Spinal cord (tissue), 10 donors: ENCODE measurements around the gene TCF7L2. TPM values are rescaled to one million over a fixed set of nuclear protein-coding genes. Genes with fewer than 3 reads are reported as not detected.
"Not testable (repeated sequence)": the region's sequence is repeated elsewhere in the genome, so short reads cannot be mapped to it uniquely, and the experiment has no call there.

Experiments used
- DNase-seq, 6 donors: peaks; one replicate each; pipeline versions ENCODE4 v3.0.0 to v3.0.0-alpha.2; 2013 to 2015; ENCODE audit warnings: low spot score in 6 of 6, low read depth in 4 of 6
- H3K27ac ChIP-seq: one replicate; pipeline ENCODE4 v1.5.1; 2013; ENCODE audit warnings: low read depth, low read length, control low read depth
- H3K27me3 ChIP-seq: one replicate; pipeline ENCODE4 v1.6.1; 2013; ENCODE audit warnings: low read length; ENCODE audit not compliant: control insufficient read depth, insufficient read depth
- H3K36me3 ChIP-seq: one replicate; pipeline ENCODE4 v1.6.1; 2013; ENCODE audit warnings: low read length; ENCODE audit not compliant: control insufficient read depth, insufficient read depth
- H3K4me1 ChIP-seq: one replicate; pipeline ENCODE4 v1.6.1; 2013; ENCODE audit warnings: low read length; ENCODE audit not compliant: control insufficient read depth, insufficient read depth
- H3K4me3 ChIP-seq: one replicate; pipeline ENCODE4 v1.5.1; 2013; ENCODE audit warnings: low read depth, low read length, control low read depth
- H3K9me3 ChIP-seq: one replicate; pipeline ENCODE4 v1.6.1; 2013; ENCODE audit warnings: low read length; ENCODE audit not compliant: control insufficient read depth, insufficient read depth
- WGBS: methylation state at CpG from one replicate; pipeline ENCODE4 v1.1.5; 2013; ENCODE audit warnings: missing lambda C conversion rate; ENCODE audit not compliant: insufficient coverage; 5-methylcytosine and 5-hydroxymethylcytosine counted together
- polyA plus RNA-seq, 2 donors: library from polyadenylated mRNA; unstranded; fragments of 120-200 nt; gene quantifications; one replicate each; pipeline ENCODE4 v1.2.1, GENCODE V29; 2013; ENCODE audit not compliant: insufficient read length in 2 of 2
- total RNA-seq, 2 donors: library from RNA; depleted of rRNA in 1 of 2; stranded (reverse); fragments of 120-200 nt in 1 of 2; fragments of >200 nt in 1 of 2; gene quantifications; one replicate each; pipeline versions ENCODE4 v1.2.3 to v1.2.4, GENCODE V29; 2013 to 2014
- donor health status: healthy.

Gene TCF7L2
- total and polyA plus RNA-seq, 4 donors = 12.9 to 75.5 (median 36.6) TPM

DNA sequence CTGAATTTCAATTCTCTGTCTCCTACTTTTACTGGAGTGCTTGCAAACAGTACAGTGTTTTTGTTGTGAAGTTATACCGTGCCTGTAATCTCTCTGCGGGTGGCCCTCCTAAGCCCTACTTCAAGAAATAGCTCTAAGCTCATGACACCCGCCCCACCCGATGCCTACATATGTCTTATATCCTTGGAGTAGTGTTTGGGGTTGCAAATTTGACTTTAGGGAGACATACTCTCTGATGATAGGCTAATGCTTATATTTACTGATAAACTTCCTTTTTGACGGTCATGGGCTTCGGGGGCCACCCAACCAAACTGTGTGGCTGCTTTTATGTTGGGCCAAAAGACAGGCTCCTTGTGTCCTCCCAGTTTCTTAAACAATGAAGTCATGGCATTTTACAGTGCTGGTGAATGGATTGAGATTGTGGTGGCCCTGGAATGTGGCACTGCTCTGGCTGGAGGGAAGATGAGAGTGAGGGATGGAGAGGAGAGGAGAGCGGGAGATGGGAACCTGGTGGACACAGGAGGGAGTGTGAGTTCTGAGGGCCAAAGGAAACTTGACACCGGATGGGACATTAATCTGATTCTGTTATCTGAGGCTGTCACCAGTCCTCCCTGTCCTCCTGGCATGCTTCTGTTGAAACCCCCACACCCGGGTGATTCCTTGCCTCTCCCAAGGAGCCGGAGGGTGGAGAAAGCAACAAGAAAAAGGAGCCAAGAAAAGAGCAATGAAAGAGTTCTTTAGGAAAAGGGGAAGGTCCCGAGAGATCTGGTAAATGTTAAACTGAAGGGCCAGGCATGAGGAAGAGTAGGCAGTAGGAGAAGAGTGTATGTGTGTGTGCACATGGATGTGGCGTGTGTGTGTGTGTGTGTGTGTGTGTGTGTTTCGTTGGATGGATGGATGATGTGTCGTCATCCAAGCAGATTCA is 113.3 kb downstream of the TCF7L2 start:
- Histone ChIP-seq H3K27ac (no peak overlapping the region), H3K27me3 (no peaks in the 10 kb centered on the region), H3K4me1 (peaks cover 34% of the 10 kb centered on the region), H3K36me3 (no peaks in the 10 kb centered on the region), H3K9me3 (no peaks in the 10 kb centered on the region), H3K4me3 (no peak overlapping the region)
- WGBS = 64% methylated on average over 8 of the region's 14 CpGs
- DNase-seq = no peak

DNA sequence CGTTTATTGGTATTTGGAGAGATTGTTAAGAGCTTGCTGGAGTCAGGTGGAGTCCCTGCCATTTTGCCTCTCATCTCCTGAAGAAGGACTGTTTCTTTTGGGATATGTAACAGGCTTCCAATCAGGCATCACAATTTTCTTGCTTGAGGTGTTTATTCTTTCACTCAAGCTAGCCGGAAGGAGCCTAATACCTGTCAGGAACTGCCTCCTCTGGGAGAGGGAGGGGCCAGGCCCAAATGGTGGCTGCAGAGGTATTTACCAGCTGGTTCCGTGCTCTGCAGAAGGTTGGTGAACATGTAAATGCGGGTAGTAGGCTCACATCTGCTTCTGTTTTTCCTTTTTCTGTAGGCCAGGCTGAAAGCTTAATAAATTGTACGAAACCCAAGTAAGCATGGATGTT is 114.0 kb downstream of the TCF7L2 start:
- Histone ChIP-seq H3K27me3 (no peaks in the 10 kb centered on the region), H3K36me3 (peaks cover 2% of the 10 kb centered on the region), H3K4me3 (no peak overlapping the region), H3K4me1 (peaks cover 34% of the 10 kb centered on the region), H3K27ac (no peak overlapping the region), H3K9me3 (no peaks in the 10 kb centered on the region)
- DNase-seq = no peak
- WGBS = 92% methylated on average over 2 of the region's 5 CpGs

DNA sequence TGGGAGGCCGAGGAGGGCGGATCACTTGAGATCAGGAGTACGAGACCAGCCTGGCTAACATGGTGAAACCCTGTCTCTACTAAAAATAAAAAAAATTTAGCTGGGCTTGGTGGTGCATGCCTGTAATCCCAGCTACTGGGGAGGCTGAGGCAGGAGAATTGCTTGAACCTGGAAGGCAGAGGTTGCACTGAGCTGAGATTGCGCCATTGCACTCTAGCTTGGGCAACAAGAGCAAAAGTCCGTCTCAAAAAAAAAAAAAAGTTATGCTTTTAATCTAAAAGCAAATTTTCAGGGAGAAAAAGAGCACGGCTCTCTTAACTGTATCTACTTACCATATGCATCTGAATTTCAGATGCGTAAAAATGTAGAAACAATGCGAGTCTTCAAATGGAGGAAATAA is 116.1 kb downstream of the TCF7L2 start:
- not testable (repeated sequence) for H3K9me3 ChIP-seq, H3K4me3 ChIP-seq, H3K27me3 ChIP-seq, H3K27ac ChIP-seq, DNase-seq, H3K36me3 ChIP-seq
- peaks cover 25% of the 10 kb centered on the region for H3K4me1 ChIP-seq
- WGBS = 100% methylated on average over 2 of the region's 8 CpGs

DNA sequence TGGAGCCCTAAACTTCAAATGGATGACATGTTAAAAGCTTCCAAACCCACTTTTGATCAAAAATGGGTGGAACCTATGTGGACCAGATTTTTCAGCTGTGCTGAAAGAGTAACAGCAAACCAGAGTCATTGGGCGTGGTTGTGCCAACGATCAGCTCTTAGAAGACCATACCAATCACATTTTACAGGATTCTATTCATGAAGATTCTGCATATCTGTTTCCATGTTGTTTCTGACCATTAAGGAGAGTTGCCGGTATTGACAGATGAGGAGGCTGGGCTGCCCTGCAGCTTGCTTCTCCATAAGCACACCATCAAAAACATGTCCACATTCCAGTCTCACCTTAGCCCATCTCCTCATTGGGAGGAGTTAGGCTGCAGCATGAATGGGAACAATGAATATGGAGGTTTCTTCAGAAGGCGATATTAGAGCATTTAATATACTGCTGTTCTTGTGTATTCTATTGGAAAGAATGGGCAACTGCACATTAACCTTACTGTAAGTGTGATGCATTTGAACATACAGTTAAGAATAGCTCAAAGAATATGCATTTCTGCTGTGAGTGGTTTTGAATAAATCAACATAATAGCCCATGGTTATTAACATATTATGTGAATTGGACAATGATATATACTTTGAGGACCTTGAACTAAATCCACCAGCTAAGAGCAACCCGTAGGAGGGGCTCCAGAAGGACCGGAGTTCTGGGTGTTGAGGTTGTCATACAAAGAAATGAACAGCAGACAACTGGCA is 116.7 kb downstream of the TCF7L2 start:
- WGBS = no CpG with 5 or more reads among the region's 6 CpGs
- Histone ChIP-seq H3K4me1 (peaks cover 24% of the 10 kb centered on the region), H3K27ac (no peak overlapping the region), H3K36me3 (peaks cover 4% of the 10 kb centered on the region), H3K9me3 (no peaks in the 10 kb centered on the region), H3K4me3 (no peak overlapping the region), H3K27me3 (no peaks in the 10 kb centered on the region)
- DNase-seq = no peak

DNA sequence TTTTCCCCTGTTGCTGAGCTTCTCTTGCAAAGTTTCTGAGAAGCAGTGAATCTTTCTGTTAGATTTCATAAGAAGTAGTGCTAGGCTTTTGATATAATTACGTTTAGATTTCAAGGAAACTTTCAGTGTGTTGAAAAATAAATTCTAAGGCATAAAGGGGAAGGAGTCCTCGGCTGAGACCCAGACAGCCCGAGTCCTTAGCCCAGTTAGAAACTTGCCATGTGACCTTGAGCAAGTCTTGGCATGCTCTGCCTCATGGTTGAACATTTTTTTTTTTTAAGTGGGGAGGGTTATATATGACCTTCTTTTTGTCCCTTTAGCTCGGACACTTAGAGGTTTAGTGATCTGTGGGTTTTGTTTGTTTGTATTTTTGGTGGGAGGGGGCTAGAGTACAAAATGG is 117.5 kb downstream of the TCF7L2 start:
- no peak for DNase-seq
- peaks cover 24% of the 10 kb centered on the region for H3K4me1 ChIP-seq
- H3K4me3 ChIP-seq = no peak overlapping the region
- no peaks in the 10 kb centered on the region for H3K9me3 ChIP-seq
- WGBS = 96% methylated on average over 3 of the region's 4 CpGs
- H3K27ac ChIP-seq = no peak overlapping the region
- peaks cover 7% of the 10 kb centered on the region for H3K36me3 ChIP-seq
- no peaks in the 10 kb centered on the region for H3K27me3 ChIP-seq

DNA sequence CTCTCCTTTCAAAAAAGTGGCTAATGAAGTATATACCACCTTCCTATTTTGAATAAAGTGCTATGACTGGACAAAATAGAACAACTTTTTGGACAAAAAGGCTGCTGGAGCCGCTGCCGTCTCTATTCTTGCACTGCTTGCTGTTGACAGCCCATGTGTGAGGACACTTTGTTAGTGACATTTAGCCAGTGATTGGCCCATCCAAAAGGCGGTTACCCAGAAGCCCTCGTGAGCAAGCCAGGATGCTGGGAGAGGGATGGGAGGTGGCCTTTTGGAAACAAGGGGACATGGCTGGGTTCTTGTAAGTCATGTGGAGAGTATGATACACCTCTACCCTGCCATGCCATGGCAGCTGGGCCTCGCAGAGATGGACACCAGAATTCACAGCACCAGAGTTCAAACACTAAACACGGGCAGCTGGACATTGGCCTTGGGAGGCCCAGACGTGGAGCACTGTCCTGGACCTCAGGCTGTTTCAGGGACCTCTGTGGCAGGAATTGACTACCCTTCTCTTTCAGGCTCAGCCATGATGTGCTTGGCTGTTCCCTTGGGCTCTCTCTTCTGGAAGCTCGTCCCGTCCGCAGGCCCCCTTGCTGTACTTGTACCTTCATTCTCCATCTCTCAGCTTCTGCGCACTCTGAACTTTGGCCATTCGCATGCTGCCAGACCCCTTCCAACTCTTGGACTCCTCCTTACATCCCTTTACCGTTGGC is 118.3 kb downstream of the TCF7L2 start:
- no peak for DNase-seq
- H3K4me1 ChIP-seq = peaks cover 21% of the 10 kb centered on the region
- no peak overlapping the region for H3K27ac ChIP-seq
- H3K36me3 ChIP-seq = peaks cover 7% of the 10 kb centered on the region
- H3K27me3 ChIP-seq = no peaks in the 10 kb centered on the region
- H3K4me3 ChIP-seq = no peak overlapping the region
- H3K9me3 ChIP-seq = no peaks in the 10 kb centered on the region
- WGBS = 97% methylated on average over 12 of the region's 13 CpGs

DNA sequence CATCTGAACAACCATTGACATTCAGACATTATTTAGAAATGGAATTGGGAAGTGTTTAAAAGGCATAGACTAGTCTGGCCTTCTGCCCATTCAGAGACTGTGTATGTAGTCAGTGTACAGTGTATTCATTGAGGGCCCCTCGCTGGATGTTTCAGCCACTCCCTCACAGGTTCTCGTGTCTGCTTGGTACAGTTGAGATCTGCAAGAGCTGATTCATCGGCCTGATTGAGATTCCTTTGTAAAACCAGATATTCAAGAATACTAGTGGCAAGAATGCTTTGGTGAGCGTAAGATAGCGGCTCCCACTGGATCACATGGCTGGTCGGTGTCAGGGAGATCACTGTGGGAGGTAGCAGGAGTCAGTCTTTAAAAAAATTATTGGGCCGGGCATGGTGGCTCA is 119.5 kb downstream of the TCF7L2 start:
- peaks cover 7% of the 10 kb centered on the region for H3K36me3 ChIP-seq
- no peaks in the 10 kb centered on the region for H3K9me3 ChIP-seq
- 88% methylated on average over 7 of the region's 7 CpGs for WGBS
- peaks cover 22% of the 10 kb centered on the region for H3K4me1 ChIP-seq
- H3K4me3 ChIP-seq = no peak overlapping the region
- no peak overlapping the region for H3K27ac ChIP-seq
- no peak for DNase-seq
- no peaks in the 10 kb centered on the region for H3K27me3 ChIP-seq

DNA sequence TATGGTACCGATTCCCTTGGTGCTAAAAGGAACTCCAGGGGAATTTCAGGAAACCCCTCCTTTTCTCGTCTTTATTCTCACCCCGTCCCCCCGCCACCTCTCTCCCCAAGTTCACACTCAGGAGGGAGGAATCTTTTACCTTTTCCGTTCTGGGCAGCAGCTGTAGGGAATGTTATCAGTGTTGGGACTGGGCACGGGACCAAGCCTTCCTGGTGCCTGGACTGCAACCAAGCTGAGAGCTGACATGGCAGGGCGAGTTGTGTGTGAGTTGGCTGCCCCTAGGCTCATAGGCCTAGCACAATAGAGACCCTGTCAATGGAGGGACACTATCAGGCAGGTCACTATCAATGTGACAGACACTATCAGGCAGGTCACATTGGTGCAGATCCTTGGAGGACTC is 121.4 kb downstream of the TCF7L2 start:
- Histone ChIP-seq H3K9me3 (no peaks in the 10 kb centered on the region), H3K27ac (no peak overlapping the region), H3K4me1 (peaks cover 23% of the 10 kb centered on the region), H3K4me3 (no peak overlapping the region), H3K36me3 (peaks cover 7% of the 10 kb centered on the region), H3K27me3 (no peaks in the 10 kb centered on the region)
- WGBS = 25% methylated on average over 3 of the region's 7 CpGs
- DNase-seq = peak in 1 of 6 donors; percentile 61

DNA sequence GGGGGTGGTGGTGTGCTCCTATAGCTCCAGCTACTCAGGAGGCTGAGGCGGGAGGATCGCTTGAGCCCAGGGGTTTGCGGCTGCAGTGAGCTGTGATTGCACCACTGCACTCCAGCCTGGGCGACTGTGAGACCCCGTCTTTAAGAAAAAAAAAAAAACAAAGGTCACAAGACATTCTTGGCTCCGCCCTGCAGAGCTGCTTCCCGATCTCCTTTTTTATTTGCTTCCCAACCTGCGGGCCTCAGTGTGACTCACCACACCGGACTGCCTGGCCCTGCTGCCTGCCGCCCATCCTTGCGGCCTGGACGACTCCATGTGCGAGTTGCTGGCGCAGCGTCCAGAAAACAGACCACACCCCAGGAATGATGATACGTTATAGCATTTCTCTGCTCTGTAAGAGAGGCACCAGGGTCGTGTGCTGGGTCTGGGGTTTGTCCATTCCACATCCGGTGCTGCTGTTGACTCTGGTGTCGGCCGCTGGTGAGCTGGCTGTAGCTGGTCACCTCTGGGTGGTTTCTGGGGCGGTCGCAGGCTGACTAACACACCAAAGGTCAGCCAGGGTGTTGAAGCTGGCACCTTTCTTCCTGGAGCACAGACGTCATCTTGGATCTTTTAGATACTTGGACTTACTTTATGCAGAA is 123.6 kb downstream of the TCF7L2 start:
- no peak for DNase-seq
- Histone ChIP-seq H3K4me1 (peaks cover 19% of the 10 kb centered on the region), H3K27me3 (no peaks in the 10 kb centered on the region), H3K36me3 (peaks cover 7% of the 10 kb centered on the region), H3K27ac (no peak overlapping the region), H3K4me3 (no peak overlapping the region), H3K9me3 (no peaks in the 10 kb centered on the region)
- WGBS = 78% methylated on average over 20 of the region's 23 CpGs
